ENCODE results near the gene ECI1. TPM values are rescaled to one million over a fixed set of nuclear protein-coding genes. Genes with fewer than 3 reads are reported as not detected.

Gene ECI1
- total and polyA plus RNA-seq, 2 experiments from 2014 or later: 118 to 143 TPM

GRCh38 chr16:2271848-2272461 lies 20.6 kb upstream of the ECI1 start (continued):
- TF ChIP-seq REST (IDR thresholded peaks at IDR 0.05; ENCODE audit: unreplicated experiment) (no peak), ZNF114 (CRISPR knock-in tag; IDR thresholded peaks at IDR 0.05) (no peak)

- H2AFZ ChIP-seq: no peak overlapping the region
- H3K36me3 ChIP-seq (ENCODE audit: insufficient read depth): no peaks in the 10 kb centered on the region
- H3K9me2 ChIP-seq (ENCODE audit: insufficient read depth): no peaks in the 10 kb centered on the region
- Mint-ChIP-seq H3K9me3 (no peaks in the 10 kb centered on the region; the same call in 2 of the 3 replicates), H3K27ac (no peak overlapping the region), H3K27me3 (ENCODE audit: insufficient read depth, low read depth, poor library complexity) (peaks cover 10% of the 10 kb centered on the region), H3K36me3 (ENCODE audit: low read depth) (peaks cover 15% of the 10 kb centered on the region), H3K4me1 (peaks cover 14% of the 10 kb centered on the region), H3K4me3 (no peak overlapping the region)
- DNase-seq (ENCODE audit: low spot score): no peak
- ATAC-seq: no peak
- TF ChIP-seq CTCF (conservative IDR thresholded peaks at IDR 0.05; ENCODE audit: low read depth in 2 of 2) (no peak), POLR2AphosphoS5 (IDR thresholded peaks at IDR 0.05; ENCODE audit: low read depth) (no peak), ZNF462 (CRISPR knock-in tag; IDR thresholded peaks at IDR 0.05) (no peak), CREB1 (CRISPR knock-in tag; IDR thresholded peaks at IDR 0.05; ENCODE audit: low read depth) (no peak)
- H3K27ac ChIP-seq (ENCODE audit: low read depth): no peak overlapping the region
- no peak overlapping the region for H3K4me2 ChIP-seq
- H3K4me1 ChIP-seq (ENCODE audit: insufficient read depth): peaks cover 14% of the 10 kb centered on the region
- no peak overlapping the region for H3K4me3 ChIP-seq
- peaks cover 30% of the 10 kb centered on the region for H3K79me2 ChIP-seq (replicated peaks; ENCODE audit: insufficient read depth)
- H4K20me1 ChIP-seq (replicated peaks; ENCODE audit: insufficient read depth): peaks cover 17% of the 10 kb centered on the region
- H3K27me3 ChIP-seq (ENCODE audit: insufficient read depth): no peaks in the 10 kb centered on the region
- peaks cover 13% of the 10 kb centered on the region; the same call in 1 of the 2 replicates for H3F3A ChIP-seq (replicated peaks; ENCODE audit: low read depth)
These were observed 19.4 kb upstream of the ECI1 start for GRCh38 chr16:2270588-2271470.

Data from GM23338 (cell line).